ENCODE data around the gene KCNJ1. TPM values are rescaled to one million over a fixed set of nuclear protein-coding genes. Genes with fewer than 3 reads are reported as not detected.

The KCNJ1 gene
- total RNA-seq, 4 donors from 2014 or later, result 0.11 to 0.81 TPM; not detected in 2

DNA sequence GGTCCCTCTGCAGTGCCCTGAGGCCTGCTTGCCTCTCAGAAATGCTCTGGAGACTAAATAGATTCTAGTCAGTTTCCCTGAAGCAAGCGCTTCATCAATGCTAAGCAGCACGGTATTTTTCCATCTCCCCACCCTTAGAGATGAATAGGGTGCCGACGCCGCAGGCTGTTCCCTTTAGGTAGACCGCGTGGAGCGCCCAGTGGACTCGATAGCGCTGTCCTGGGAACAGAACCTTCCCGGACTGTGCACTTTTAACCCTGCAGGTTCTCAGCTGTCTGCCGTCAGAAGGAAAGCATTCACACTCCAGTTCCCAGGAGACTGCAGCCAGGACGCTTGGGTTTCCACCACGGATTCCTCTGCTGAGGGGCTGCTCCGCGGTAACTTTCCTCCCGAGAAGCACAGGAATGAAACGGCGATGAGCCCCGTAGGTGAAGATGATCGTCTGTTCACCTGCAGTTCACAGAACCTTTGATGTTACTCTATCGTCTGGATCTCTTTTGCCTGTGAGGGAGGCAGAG lies 9.1 kb upstream of the KCNJ1 start:
- Histone ChIP-seq H3K9me3 (no peaks in the 10 kb centered on the region), H3K27ac (no peak overlapping the region), H3K36me3 (no peaks in the 10 kb centered on the region), H3K27me3 (no peaks in the 10 kb centered on the region), H3K4me3 (replicated peaks in 1 of 3) (no peak overlapping the region), H3K4me1 (no peaks in the 10 kb centered on the region)
- DNase-seq, result no peak
- TF ChIP-seq POLR2A (IDR thresholded peaks at IDR 0.05), result no peak
- TF ChIP-seq, protein P1, sequence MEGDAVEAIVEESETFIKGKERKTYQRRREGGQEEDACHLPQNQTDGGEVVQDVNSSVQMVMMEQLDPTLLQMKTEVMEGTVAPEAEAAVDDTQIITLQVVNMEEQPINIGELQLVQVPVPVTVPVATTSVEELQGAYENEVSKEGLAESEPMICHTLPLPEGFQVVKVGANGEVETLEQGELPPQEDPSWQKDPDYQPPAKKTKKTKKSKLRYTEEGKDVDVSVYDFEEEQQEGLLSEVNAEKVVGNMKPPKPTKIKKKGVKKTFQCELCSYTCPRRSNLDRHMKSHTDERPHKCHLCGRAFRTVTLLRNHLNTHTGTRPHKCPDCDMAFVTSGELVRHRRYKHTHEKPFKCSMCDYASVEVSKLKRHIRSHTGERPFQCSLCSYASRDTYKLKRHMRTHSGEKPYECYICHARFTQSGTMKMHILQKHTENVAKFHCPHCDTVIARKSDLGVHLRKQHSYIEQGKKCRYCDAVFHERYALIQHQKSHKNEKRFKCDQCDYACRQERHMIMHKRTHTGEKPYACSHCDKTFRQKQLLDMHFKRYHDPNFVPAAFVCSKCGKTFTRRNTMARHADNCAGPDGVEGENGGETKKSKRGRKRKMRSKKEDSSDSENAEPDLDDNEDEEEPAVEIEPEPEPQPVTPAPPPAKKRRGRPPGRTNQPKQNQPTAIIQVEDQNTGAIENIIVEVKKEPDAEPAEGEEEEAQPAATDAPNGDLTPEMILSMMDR (IDR thresholded peaks at IDR 0.05), result no peak
- intact Hi-C loops (cut with DNase I), result no loop called here
- WGBS, 2 donors, result 91 to 94% methylated on average over 19 to 22 of the region's 22 CpGs

DNA sequence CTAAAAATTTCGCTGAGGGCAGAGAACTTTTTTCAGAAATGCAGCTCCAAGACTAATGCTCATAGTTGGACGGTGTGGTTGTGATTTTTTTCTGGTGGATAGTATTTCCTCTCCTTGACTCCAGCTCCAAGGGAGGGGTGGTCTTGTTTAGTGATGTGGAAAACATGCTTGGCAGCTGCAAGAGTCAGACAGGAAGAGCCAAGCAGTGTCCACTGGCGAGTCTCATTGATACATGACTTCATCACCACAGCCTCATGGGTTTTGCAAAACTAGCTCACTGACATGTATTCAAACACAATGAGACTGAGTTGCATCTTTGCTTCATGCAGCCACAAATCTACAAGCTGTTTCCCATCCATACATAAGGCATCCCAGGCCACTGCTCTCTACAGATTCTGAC lies 7.3 kb upstream of the KCNJ1 start:
- no peaks in the 10 kb centered on the region for H3K36me3 ChIP-seq
- no peak overlapping the region for H3K4me3 ChIP-seq (replicated peaks in 1 of 3)
- intact Hi-C loops (cut with DNase I), result no loop called here
- H3K9me3 ChIP-seq, result no peaks in the 10 kb centered on the region
- 70 to 76% methylated on average over 3 of the region's 3 CpGs for WGBS, 2 donors
- TF ChIP-seq POLR2A (IDR thresholded peaks at IDR 0.05), result no peak
- TF ChIP-seq, protein P1 (IDR thresholded peaks at IDR 0.05), result no peak
- no peak overlapping the region for H3K27ac ChIP-seq
- H3K27me3 ChIP-seq, result no peaks in the 10 kb centered on the region
- no peak for DNase-seq
- H3K4me1 ChIP-seq, result no peaks in the 10 kb centered on the region

DNA sequence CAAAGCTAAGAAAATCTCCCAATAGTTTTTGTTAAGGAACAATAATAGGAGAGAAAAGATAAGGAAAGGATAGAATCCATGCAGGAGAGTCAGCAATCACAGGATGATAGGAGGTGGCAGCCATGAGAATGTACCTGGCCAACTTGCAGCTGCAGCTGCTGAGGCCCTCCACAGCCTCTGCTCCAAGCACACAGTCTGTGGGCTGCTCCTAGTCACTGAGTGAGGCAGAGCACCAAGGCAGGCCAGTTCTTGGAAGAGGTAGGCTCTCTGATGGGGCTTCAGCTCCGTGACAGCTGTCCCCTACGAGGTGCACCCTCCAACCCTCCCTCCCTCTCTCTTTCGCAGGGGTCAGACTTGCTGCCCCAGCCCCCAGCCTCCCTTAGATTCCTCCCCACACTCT lies 5.5 kb upstream of the KCNJ1 start:
- 82 to 87% methylated on average over 3 of the region's 3 CpGs for WGBS, 2 donors
- H3K36me3 ChIP-seq, result no peaks in the 10 kb centered on the region
- intact Hi-C loops (cut with DNase I), result no loop called here

DNA sequence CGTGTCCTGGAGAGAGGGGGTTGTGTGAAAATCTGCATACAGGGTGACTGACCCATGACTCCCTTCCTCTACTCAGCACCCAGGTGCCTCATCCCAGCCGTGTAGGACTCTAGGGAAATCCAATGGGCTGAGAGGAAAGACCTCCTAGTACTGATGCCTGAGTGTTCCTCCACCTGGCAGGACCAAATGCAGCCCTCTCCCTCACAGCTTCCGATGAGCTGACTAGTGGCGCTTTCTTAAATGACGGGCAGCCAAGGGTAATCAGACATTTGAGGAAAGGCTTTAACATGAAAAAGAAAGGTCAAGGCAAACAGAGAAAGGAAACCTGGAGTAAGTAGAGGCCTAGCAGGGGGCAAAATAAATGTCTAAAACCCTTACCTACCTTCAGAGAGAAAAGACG lies 5.0 kb upstream of the KCNJ1 start:
- no peak for DNase-seq
- Histone ChIP-seq H3K27me3 (no peaks in the 10 kb centered on the region), H3K27ac (no peak overlapping the region), H3K4me3 (replicated peaks in 1 of 3) (no peak overlapping the region), H3K36me3 (no peaks in the 10 kb centered on the region), H3K9me3 (no peaks in the 10 kb centered on the region), H3K4me1 (peaks cover 4 to 5% of the 10 kb centered on the region in 2 donors)
- intact Hi-C loops (cut with DNase I), result no loop called here
- 83% methylated on average over 6 of the region's 6 CpGs for WGBS, 2 donors
- TF ChIP-seq, protein P1 (IDR thresholded peaks at IDR 0.05), result no peak
- no peak for TF ChIP-seq POLR2A (IDR thresholded peaks at IDR 0.05)

More for the DNA sequence above, 5.5 kb upstream of the KCNJ1 start:
- Histone ChIP-seq H3K27ac (no peak overlapping the region), H3K9me3 (no peaks in the 10 kb centered on the region), H3K27me3 (no peaks in the 10 kb centered on the region), H3K4me3 (replicated peaks in 1 of 3) (no peak overlapping the region), H3K4me1 (no peaks in the 10 kb centered on the region)
- TF ChIP-seq, protein P1 (IDR thresholded peaks at IDR 0.05), result no peak
- no peak for TF ChIP-seq POLR2A (IDR thresholded peaks at IDR 0.05)
- DNase-seq, result no peak

DNA sequence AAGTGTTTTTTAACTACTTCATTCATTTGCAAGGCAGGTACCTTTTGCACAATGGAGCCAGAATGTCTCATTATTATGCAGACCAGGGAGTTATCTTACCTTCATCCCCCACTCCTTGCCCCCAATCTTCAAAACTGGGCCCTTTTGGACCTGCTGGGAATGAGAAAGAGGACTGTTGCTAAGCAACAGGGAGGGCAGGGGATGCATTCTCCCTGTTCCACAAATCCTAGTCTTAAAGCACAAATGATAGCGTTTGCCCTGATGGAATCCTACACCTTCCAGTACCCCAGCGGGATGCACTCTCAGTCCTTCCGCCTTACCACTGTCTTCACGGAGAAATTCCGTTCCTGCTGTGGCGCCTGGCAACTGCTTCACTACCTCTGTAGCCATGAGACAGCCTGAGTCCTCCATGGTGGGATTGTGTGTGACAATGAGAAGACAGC lies 4.1 kb upstream of the KCNJ1 start:
- WGBS, 2 donors, result 78 to 84% methylated on average over 6 of the region's 6 CpGs
- intact Hi-C loops (cut with DNase I), result no loop called here
- no peak for DNase-seq
- Histone ChIP-seq H3K27ac (no peak overlapping the region), H3K4me3 (replicated peaks in 1 of 3) (no peak overlapping the region), H3K4me1 (peaks cover 4 to 5% of the 10 kb centered on the region in 2 donors), H3K27me3 (no peaks in the 10 kb centered on the region), H3K36me3 (no peaks in the 10 kb centered on the region), H3K9me3 (no peaks in the 10 kb centered on the region)
- TF ChIP-seq POLR2A (IDR thresholded peaks at IDR 0.05), result no peak
- TF ChIP-seq, protein P1 (IDR thresholded peaks at IDR 0.05), result no peak
